ENCODE results near the gene SMYD3. TPM values are rescaled to one million over a fixed set of nuclear protein-coding genes. Genes with fewer than 3 reads are reported as not detected.

The SMYD3 gene
- total and polyA plus RNA-seq, 12 donors, result 13.5 to 78.2 (median 26.8) TPM

DNA sequence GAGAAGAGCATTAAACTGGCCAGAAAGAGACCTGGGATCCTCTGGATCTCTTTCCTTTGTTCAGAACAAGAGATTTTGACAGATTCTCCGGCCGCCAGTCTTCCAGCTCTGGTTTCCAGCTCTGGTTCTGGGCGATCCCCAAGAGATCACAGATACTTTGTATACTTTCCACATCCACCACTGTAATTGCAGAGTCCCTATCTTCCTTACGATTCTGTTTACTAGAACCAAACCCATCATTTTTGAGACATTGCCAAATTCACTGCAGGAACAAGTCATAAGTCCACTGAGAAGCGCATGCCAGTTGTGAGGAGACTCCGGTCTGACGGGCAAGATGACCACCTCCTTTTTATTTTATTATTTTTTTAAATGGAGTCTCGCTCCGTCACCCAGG, 505.2 kb downstream of the SMYD3 start:
- Histone ChIP-seq H3K27me3 (no peaks in the 10 kb centered on the region), H3K4me3 (no peak overlapping the region), H3K36me3 (replicated peaks in 1 of 2) (no peaks in the 10 kb centered on the region), H3K4me1 (replicated peaks in 1 of 2) (peaks cover 0 to 6% of the 10 kb centered on the region in 2 donors), H3K9me3 (replicated peaks in 1 of 3) (no peaks in the 10 kb centered on the region), H3K27ac (no peak overlapping the region)
- DNase-seq, result no peak
- TF ChIP-seq POLR2A (IDR thresholded peaks at IDR 0.05) (no peak), CTCF (IDR thresholded peaks at IDR 0.05) (no peak)
- WGBS, 4 donors, result 76 to 82% (median 79%) methylated on average over 9 of the region's 9 CpGs
- intact Hi-C loops (cut with DNase I), result loop anchor here (5.0 kb wide), 1 partner anchor 850 kb away; the partner anchor contains the start of gene KIF26B (in 2 of the 2)

DNA sequence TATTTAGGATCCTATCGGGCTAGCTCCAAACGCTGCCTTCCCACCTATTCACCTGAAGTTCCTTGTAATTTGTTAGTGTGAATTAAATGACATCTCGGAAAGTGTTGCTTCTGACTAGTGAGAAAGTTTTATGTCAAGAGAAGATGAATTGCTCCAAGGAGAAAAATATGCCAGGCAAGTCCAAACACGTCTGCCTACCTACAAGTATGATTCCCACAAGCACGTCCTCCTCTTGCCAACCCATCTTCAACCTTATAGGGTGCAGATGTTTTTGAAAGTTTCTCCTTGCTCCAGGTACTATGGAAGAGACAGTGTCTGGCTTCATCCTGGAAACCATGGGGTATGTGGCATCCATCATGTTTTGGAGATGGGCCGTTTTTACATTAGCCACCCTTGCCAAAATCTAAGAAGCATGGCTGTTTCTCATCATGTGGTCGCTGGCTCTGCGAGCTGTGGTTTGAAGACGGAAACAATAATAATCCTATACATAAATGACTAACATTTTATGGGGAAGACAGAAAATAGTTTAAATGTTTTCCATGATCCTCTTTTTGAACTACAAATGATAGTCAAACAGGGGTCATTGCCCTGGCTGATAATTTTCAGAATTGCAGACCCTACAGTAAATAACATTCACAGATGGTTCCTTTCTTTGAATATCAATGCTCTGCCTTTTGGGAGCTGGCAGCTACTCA, 505.8 kb downstream of the SMYD3 start:
- Histone ChIP-seq H3K4me1 (replicated peaks in 1 of 2) (peaks cover 0 to 6% of the 10 kb centered on the region in 2 donors), H3K4me3 (no peak overlapping the region), H3K9me3 (replicated peaks in 1 of 3) (no peaks in the 10 kb centered on the region), H3K36me3 (replicated peaks in 1 of 2) (no peaks in the 10 kb centered on the region), H3K27me3 (no peaks in the 10 kb centered on the region), H3K27ac (no peak overlapping the region)
- 84 to 92% (median 90%) methylated on average over 9 of the region's 9 CpGs for whole genome bisulfite sequencing, 4 donors
- intact Hi-C loops (cut with DNase I), result loop anchor here (5.0 kb wide), 1 partner anchor 849 kb away; the partner anchor contains the start of gene KIF26B (in 2 of the 2)
- TF ChIP-seq CTCF (IDR thresholded peaks at IDR 0.05), result no peak
- TF ChIP-seq POLR2A (IDR thresholded peaks at IDR 0.05), result no peak
- DNase-seq, result no peak

DNA sequence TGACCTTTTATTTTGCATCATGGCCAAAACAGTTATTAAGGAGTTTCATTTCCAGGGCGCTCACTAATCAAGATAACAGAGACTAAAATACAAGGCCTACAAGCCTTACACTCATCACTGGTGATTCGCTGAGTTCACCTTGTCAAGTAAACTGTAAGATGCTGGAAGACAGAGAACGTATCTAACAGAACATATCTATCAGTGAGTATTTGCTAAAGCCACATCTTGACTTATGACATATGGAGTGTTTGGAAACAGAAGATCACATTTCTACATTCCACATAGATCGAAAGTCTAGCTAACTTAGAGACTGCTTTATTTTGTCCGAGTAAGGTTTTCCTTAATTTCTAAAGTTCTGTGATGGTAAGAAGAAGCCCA, 506.5 kb downstream of the SMYD3 start:
- H3K27me3 ChIP-seq, result no peaks in the 10 kb centered on the region
- peaks cover 0 to 6% of the 10 kb centered on the region in 2 donors for H3K4me1 ChIP-seq (replicated peaks in 1 of 2)
- no peak for TF ChIP-seq CTCF (IDR thresholded peaks at IDR 0.05)
- no peak for TF ChIP-seq POLR2A (IDR thresholded peaks at IDR 0.05)
- no peak overlapping the region for H3K4me3 ChIP-seq
- no peak for DNase-seq
- intact Hi-C loops (cut with DNase I), result loop anchor here (5.0 kb wide), 1 partner anchor 848 kb away; the partner anchor contains the start of gene KIF26B (in 2 of the 2)
- H3K36me3 ChIP-seq (replicated peaks in 1 of 2), result no peaks in the 10 kb centered on the region
- whole genome bisulfite sequencing, 4 donors, result 97 to 98% (median 98%) methylated on average over 5 of the region's 5 CpGs
- no peak overlapping the region for H3K27ac ChIP-seq
- H3K9me3 ChIP-seq (replicated peaks in 1 of 3), result no peaks in the 10 kb centered on the region

- Histone ChIP-seq H3K27me3 (no peaks in the 10 kb centered on the region), H3K4me1 (replicated peaks in 1 of 2) (no peaks in the 10 kb centered on the region), H3K4me3 (no peak overlapping the region), H3K9me3 (replicated peaks in 1 of 3) (no peaks in the 10 kb centered on the region), H3K36me3 (replicated peaks in 1 of 2) (no peaks in the 10 kb centered on the region), H3K27ac (no peak overlapping the region)
- DNase-seq, result no peak
- intact Hi-C loops (cut with DNase I), result loop anchor here (5.0 to 10.0 kb wide), 2 partner anchors 105 to 848 kb away; partner anchors contain the start of gene KIF26B (in 2 of the 2)
- TF ChIP-seq CTCF (IDR thresholded peaks at IDR 0.05) (no peak), POLR2A (IDR thresholded peaks at IDR 0.05) (no peak)
- WGBS, 4 donors, result 65 to 82% (median 79%) methylated on average over 10 of the region's 10 CpGs
These were observed 507.1 kb downstream of the SMYD3 start for GRCh38 chr1:245999697-246000637.

Data from adrenal gland (tissue), 12 donors.